H1 (cell line): ENCODE data around the gene CSF3R.

Experiments
- ASH2L ChIP-seq: fragments of 200-600, 300-600 bp; sonication (generic); IDR thresholded peaks from one replicate; pipeline ENCODE4 v1.7.1; 2017; ENCODE audit warnings: low read length
- CHD2 ChIP-seq: IDR thresholded peaks from 2 replicates; pipeline ENCODE4 v1.6.1; 2012; ENCODE audit warnings: low read length, improper control_type of control experiment
- CTCF ChIP-seq, 3 experiments: IDR thresholded peaks; 1 replicate in 2 of 3; 2 replicates in 1 of 3; pipeline versions ENCODE4 v1.5.1 to v1.6.1; 2011; ENCODE audit warnings: low read length in 3 of 3, mild to moderate bottlenecking in 3 of 3, inconsistent platforms in 2 of 3, low read depth in 1 of 3, moderate library complexity in 1 of 3; ENCODE audit not compliant: insufficient read depth in 1 of 3; ENCODE audit errors: control extremely low read depth in 1 of 3
- EZH2 ChIP-seq: fragments of 200-600 bp; sonication (generic); IDR thresholded peaks from 2 replicates; pipeline ENCODE4 v1.7.1; 2012; ENCODE audit warnings: low read depth, mild to moderate bottlenecking, moderate library complexity, low read length, inconsistent platforms; ENCODE audit not compliant: severe bottlenecking
- GABPA ChIP-seq: IDR thresholded peaks from 2 replicates; pipeline ENCODE4 v1.6.1; 2011; ENCODE audit warnings: mild to moderate bottlenecking, low read length, moderate library complexity, borderline replicate concordance; ENCODE audit not compliant: insufficient read depth
- JUND ChIP-seq: IDR thresholded peaks from 2 replicates; pipeline ENCODE4 v1.6.1; 2011; ENCODE audit warnings: mild to moderate bottlenecking, improper control_type of control experiment, low read length
- POU5F1 ChIP-seq: IDR thresholded peaks from 2 replicates; pipeline ENCODE4 v1.6.1; 2011; ENCODE audit warnings: low read depth, mild to moderate bottlenecking, low read length, moderate library complexity
- RAD21 ChIP-seq, 2 experiments: IDR thresholded peaks in 1 of 2; conservative IDR thresholded peaks in 1 of 2; 2 replicates each; pipeline ENCODE4 v1.6.1; 2011; ENCODE audit warnings: low read depth in 2 of 2, low read length in 2 of 2, improper control_type of control experiment in 1 of 2, inconsistent platforms in 1 of 2, mild to moderate bottlenecking in 1 of 2, moderate library complexity in 1 of 2
- SIRT6 ChIP-seq: IDR thresholded peaks from one replicate; pipeline ENCODE4 v1.7.1; 2012; ENCODE audit warnings: low read length, inconsistent platforms
- USF2 ChIP-seq: IDR thresholded peaks from 2 replicates; pipeline ENCODE4 v1.6.1; 2011; ENCODE audit warnings: low read length, improper control_type of control experiment

GRCh38 chr1:36466370-36467026, 16.2 kb downstream of the CSF3R start:
- TF ChIP-seq ASH2L (no peak), GABPA (no peak), POU5F1 (no peak), EZH2 (no peak), CHD2 (no peak), JUND (no peak), CTCF (IDR thresholded peaks at IDR 0.05; ENCODE audit: control extremely low read depth in 1 of 3, insufficient read depth in 1 of 3, low read depth in 1 of 3, low read length in 3 of 3) (no peak), USF2 (no peak), SIRT6 (no peak), RAD21 (IDR thresholded peaks at IDR 0.05 in 1 of 2, conservative IDR thresholded peaks at IDR 0.05 in 1 of 2; ENCODE audit: low read depth in 2 of 2, low read length in 2 of 2) (no peak)
